Fibroblast of mammary gland (primary cell): ENCODE data around the gene MCM3.

Experiments
- DNase-seq: peaks from one replicate; pipeline ENCODE4 v3.0.0-alpha.2; 2010; ENCODE audit warnings: low read depth
- H3K4me3 ChIP-seq: 2 replicates; pipeline ENCODE4 v1.5.1; 2011; ENCODE audit warnings: low read depth, mild to moderate bottlenecking, low read length, moderate library complexity; ENCODE audit not compliant: control insufficient read depth
- TF ChIP-seq, protein P1 (sequence below): conservative IDR thresholded peaks from 2 replicates; pipeline ENCODE4 v1.5.1; 2011; ENCODE audit warnings: low read depth, low read length, inconsistent platforms; ENCODE audit not compliant: control insufficient read depth, insufficient read depth

Gene MCM3

GRCh38 chr6:52255434-52255833 lies 29.1 kb downstream of the MCM3 start:
- H3K4me3 ChIP-seq: no peak overlapping the region
- DNase-seq: no peak
- TF ChIP-seq, protein P1, sequence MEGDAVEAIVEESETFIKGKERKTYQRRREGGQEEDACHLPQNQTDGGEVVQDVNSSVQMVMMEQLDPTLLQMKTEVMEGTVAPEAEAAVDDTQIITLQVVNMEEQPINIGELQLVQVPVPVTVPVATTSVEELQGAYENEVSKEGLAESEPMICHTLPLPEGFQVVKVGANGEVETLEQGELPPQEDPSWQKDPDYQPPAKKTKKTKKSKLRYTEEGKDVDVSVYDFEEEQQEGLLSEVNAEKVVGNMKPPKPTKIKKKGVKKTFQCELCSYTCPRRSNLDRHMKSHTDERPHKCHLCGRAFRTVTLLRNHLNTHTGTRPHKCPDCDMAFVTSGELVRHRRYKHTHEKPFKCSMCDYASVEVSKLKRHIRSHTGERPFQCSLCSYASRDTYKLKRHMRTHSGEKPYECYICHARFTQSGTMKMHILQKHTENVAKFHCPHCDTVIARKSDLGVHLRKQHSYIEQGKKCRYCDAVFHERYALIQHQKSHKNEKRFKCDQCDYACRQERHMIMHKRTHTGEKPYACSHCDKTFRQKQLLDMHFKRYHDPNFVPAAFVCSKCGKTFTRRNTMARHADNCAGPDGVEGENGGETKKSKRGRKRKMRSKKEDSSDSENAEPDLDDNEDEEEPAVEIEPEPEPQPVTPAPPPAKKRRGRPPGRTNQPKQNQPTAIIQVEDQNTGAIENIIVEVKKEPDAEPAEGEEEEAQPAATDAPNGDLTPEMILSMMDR: no peak

GRCh38 chr6:52254731-52255378 lies 29.7 kb downstream of the MCM3 start:
- DNase-seq: no peak
- H3K4me3 ChIP-seq: no peak overlapping the region
- TF ChIP-seq, protein P1: no peak

- TF ChIP-seq, protein P1: no peak
- peak; percentile 30 for DNase-seq
- no peak overlapping the region for H3K4me3 ChIP-seq
Observed at GRCh38 chr6:52253494-52253893, 31.0 kb downstream of the MCM3 start.

DNA sequence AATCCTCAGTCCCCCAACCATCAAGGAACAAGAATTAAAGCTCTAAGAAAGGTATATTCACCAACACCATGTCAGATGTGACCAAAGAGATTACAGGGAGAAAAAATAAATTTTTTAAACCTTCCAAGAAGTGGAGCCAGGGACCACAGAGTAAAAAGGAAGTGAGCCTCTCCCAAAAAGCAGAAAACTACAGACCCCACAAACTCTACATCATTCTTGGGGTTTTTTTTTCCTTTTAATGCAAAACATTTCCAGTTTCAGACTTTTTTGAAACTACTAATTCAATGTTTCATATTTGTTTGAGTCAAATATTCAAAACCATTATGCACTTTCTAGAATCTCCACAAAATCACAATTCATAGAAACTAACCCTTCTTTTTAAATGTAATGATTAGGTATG lies 33.4 kb downstream of the MCM3 start:
- no peak overlapping the region for H3K4me3 ChIP-seq
- TF ChIP-seq, protein P1: no peak
- DNase-seq: no peak

DNA sequence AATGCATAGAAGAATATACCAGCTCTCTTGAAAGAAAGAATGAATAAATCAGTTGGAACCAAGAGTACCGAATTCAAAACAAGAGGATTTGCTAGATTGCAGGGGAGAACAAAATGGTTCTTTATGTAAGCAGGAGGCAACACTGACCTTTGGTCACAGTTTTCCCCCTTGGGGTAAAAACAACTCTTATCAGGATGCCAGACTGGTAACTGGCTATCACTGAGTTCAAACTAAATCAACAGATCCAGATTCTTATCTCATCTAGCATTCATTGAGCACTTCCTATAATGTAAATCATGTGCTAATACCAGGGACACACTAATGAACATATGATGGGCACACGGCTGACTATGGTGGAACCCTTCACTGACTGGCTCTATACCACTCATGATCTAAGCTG lies 35.5 kb downstream of the MCM3 start:
- no peak for DNase-seq
- TF ChIP-seq, protein P1: no peak
- H3K4me3 ChIP-seq: no peak overlapping the region

DNA sequence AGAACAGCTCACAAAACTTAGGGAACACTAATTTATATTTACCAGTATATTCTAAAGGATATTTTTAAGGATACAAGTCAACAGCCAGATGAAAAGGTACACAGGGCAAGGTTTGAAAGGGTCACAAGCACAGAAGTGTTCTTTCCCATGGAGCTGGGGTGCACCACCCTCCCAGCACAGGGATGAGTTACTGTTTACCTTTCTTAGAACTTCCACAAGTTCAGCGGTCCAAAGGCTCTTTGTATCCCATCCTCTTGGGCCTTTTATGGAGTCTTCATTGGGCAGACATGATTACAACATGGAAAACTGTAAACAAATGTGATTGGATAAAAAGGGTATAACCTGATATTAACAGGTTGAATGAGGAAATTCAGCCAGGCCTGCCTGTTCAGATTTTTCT lies 39.1 kb downstream of the MCM3 start:
- no peak for DNase-seq
- TF ChIP-seq, protein P1: no peak
- no peak overlapping the region for H3K4me3 ChIP-seq

- TF ChIP-seq, protein P1: no peak
- no peak within 1 kb of the TSS for H3K4me3 ChIP-seq
- DNase-seq: no peak
Observed at GRCh38 chr6:52244400-52244799, 40.1 kb downstream of the MCM3 start, which contains the start of gene IL17F. TSS of gene IL17F (minus strand) at chr6:52244500. CDS start at chr6:52244429, 71 bp downstream.
